GM21515 (cell line): ENCODE measurements around the gene GREM2.

Source experiments
- ATAC-seq: cut with Tn5 transposase; IDR thresholded peaks from one replicate; pipeline ENCODE4 v1.9.1; 2021; ENCODE audit not compliant: unreplicated experiment

GREM2 gene

DNA sequence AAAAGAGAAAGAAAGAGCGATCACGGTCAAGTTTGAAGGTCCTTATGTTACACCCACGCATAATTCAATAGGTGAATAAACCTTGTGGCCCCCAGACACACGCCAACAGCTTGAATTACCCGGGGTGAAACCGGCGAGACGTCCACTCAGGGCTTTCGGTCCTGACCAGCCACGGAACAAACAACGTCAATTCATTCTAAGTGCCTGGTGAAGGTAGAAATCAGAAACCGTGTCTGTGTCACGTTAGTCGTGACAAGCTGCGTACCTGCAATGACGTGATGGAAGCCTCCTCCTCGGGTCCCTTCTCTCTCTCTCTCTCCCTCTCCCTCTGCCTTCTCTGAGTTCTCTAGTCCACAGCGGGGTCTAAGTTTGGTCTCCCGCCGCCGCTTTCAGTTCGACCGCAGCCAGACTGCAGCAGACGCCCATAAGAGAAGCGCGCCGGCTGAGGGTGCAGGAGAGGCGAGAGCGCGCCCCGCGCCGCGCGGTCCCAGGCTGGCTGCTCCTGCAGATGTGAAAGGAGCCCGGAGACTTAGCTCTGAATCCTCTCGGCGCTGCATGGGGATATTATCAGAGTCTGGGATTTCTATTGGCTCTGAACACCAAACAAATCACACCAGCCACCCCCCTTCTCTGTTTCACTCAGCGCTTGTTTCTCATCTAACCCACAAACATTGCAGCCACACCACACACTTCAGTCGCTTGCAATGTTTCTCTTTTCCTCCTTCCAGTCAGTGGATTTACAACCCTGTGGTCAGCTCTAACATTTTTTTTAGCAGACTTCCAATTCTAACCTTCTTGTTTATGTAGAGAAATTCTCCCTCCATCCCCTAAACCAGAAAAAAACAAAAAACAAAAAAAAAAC is at the start of gene GREM2:
Gene GREM2 (minus strand): TSS at position 537 of the 862 bp plus-strand sequence. CDS start 118,680 bp downstream, outside the sequence.
- peak; percentile 82 for ATAC-seq

- no peak for ATAC-seq
These were observed 46.5 kb upstream of the GREM2 start for GRCh38 chr1:240658312-240658960.

DNA sequence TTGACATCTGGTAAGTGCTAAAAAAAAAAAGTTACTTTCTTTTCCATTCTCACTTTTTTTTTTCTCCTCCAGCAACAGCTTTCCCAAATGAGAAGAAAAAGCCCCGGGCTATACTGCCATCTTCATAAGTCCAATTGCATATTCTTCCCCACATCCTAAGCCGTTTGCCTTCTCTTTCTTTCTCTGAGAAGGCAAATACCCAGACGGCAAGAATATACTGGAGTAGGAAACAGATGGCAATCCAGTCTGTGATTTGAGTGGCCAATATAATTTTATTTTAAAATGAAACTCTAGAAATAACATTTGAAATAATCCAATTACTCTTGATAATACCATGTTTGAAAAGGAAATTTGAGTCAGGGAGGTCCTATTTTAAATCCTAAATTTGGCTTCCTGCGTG is 44.6 kb upstream of the GREM2 start:
- no peak for ATAC-seq

DNA sequence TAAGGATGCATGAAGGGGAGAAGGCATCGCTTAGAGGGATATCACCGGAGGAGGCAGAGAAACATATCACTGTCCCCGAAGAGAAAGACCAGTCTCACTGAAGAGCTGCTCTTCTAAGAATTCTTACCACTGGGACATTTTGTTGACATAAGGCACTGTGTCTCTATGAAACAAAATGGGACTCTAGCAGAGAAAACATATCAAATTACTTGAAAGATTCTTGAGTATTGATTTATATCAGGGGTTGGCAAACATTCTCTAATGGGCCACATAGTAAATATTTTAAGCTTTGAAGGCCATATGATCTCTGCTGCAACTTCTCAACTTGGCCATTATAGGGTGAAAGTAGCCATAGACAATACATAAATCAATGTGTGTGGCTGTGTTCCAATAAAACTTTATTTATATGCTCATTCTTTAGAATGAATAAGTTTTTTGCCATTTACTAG is 41.0 kb upstream of the GREM2 start:
- ATAC-seq = no peak

- ATAC-seq = no peak
These were observed 40.6 kb upstream of the GREM2 start for GRCh38 chr1:240652549-240652948.

DNA sequence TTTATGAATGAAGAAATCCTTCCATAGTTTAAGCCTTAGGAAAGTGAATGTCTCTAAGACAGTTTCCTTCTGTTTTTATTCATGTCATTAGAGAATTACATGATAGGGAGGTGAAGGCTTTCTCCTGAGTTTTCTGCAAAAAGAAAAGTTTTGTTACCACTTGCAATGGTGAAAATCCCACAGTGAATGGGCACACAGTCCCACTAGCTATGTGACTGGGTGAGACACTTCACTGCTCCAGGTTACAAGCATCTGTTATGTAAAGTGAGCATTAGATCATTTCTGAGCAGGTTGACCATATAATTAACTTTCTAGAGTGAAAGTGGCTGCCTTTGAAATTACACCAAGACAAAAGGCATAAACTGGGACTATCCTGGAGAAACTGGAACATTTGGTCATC is 38.9 kb upstream of the GREM2 start:
- no peak for ATAC-seq

DNA sequence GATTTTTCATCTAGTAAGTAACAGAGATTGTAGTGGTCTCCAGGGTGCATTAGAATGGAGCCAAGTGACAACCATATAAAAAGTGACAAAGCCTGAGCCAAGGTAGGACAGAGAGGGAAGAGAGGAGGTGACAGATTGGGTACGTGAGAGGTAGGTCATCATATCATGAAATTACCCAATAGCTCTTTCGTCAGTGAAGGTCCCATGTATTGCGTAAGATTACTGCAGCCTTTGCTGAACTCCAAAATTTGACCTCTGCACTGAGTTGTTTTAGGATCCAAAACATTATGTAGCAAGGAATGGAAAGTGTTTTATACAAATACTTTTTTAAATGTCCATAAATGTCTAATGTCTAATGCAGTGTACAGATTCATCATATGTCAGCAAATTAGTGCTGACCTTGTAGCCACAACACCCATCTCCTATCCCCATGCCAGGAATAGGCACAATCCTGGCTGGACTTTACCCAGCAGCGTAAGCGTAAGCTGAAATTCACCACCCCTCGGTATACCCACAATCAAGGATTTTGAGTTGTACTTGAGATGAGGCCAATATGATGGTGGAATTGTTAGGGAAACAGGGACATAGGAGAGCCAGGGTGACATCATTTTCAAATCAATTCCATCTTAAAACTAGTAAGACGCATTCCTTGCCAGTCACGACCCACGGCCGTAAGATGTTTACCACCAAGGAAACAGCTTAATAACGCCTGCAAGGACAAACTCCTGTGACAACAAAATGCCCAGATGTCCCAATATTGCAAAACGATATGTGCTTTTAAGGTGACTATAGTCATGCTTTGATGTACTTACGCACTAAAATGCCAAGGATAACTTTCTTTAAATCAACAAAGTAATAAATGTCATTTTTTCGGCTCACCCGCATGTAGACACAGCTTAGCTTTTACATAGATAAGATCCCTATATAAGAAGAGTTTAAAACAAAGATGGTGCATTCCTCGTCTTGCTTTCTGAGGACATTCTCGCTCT is 38.1 kb upstream of the GREM2 start:
- no peak for ATAC-seq

GRCh38 chr1:240646571-240647240 is 34.8 kb upstream of the GREM2 start:
- ATAC-seq = no peak

- no peak for ATAC-seq
These were observed 32.8 kb upstream of the GREM2 start for GRCh38 chr1:240644732-240645131.

GRCh38 chr1:240635466-240636256 is 23.7 kb upstream of the GREM2 start:
- ATAC-seq = no peak

DNA sequence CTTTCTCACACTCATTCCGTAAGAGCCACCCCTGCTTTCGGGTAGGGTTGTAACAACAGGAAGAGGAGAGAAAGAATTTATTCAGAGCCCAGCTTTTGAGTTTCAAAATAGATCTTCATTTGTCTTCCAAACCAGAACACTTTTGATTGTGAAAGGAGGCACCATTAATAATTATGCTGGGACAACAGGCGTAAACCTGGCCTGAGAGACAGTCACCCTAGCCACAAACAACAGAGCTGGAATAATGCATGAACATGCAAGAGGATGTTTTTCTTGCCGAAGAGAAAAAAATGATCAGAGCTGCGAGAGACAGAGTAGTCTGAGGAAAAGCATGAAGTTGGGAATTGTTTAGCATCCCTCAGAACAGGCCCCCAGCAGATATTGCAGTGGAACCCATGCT is 18.5 kb upstream of the GREM2 start:
- no peak for ATAC-seq

DNA sequence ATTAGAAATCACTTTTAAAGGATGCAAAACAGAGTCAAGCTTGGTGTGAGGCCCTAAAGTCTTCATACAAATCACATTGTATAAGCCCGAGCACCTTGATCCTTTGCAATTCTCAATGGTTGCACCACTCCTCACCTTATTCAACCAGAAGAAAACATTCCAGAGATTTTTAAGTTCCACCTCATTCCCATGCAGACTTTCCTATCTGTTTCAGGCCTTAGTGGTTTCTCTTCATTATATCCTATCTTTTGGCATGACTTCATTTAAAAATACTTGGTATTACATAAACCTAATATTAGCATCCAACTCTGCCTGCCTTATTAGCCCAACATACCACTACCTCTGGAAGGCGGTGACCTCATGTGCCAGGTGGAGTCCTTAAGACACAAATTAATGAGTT is 9.3 kb upstream of the GREM2 start:
- no peak for ATAC-seq

DNA sequence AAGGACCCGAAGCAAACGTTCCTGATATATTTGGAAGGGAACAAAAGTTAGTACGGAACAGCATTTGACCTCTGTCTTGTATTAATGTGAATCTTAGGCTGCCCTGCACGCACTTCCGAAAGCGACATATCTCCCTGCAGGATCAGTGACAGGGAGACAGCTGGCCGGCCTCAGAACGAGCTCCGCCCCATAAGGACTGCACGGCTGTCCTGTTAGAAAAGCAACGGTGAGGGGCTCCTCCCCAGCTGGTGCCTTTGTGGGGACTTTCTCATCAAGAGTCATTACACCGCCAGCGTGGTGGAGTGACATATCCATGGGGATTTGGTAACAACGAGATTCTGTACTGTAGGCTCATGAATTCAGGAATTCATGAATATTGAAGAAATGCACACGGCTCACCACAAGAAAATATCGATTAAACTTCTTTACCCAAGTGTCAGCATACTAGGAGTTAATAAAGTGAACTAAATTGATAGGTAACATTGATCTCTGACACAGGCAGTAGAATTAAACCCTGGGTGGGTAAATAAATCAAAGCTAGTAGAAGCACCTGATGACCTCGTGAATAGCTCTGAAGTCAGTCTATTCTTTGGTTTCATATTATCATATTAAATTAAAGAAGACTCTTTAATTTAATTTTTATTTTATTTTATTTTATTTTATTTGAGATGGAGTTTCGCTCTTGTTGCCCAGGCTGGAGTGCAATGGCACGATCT is 8.1 kb upstream of the GREM2 start:
- ATAC-seq = no peak

GRCh38 chr1:240619357-240619756 is 7.4 kb upstream of the GREM2 start:
- no peak for ATAC-seq

DNA sequence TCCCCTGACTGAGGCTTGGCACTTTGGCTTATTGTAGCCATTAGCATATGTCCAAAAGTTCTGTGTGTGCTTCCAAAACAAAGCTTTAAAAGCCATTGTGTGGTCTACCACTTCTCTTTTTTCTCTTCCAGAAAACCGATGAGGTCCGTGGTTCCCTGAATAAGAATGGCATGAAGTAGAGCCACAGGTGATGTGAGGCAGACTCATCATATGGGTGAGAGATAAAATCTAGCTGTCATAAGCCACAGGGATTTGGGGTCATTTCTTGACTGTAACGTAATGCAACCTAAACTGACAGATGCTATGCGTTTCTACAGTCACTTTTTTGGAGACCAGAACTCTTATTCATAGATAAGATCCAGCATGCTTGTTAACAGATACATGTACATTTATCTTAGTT is 7.0 kb upstream of the GREM2 start:
- ATAC-seq = no peak

DNA sequence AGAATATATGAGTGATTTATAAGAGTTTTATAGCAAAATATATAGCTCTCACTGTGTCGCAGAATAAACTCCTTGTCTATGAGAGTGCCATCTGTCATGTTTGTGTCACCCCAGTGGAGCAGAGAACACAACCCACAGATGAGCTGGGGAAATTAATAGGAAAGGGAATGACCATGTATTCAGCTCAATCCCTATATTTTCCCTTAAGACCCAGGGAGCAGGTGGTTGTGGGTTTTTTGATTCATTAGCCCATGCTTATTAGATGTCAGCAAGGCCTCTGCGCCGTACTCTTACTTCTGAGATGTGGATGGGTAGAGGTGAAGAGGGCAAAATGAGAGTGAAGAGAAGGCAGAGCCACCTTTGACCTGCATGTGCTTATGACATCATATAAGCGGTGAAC is 4.1 kb upstream of the GREM2 start:
- no peak for ATAC-seq

- ATAC-seq = no peak
These were observed 1.6 kb upstream of the GREM2 start for GRCh38 chr1:240613356-240614142.

DNA sequence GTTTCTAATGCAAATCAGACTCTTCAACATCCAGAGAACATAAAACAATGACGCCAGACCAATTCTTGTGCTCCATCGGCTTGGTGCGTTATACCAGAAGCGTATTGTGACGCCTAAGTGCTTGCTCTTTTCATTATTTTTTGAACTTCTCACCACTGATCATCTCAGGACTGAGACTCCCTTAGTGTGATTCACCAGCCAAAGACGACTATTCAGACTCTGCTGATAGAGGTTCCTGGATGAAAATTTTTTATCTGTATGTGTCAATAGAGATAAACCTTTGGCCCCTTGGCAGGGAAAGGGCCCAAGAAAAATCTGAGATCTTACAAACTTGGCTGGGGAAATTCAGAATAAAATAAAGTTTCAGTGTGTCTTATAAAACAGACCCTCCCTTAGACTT is 856 bp upstream of the GREM2 start:
- ATAC-seq = no peak
